ENCODE results near the gene MED27.

Gene MED27

DNA sequence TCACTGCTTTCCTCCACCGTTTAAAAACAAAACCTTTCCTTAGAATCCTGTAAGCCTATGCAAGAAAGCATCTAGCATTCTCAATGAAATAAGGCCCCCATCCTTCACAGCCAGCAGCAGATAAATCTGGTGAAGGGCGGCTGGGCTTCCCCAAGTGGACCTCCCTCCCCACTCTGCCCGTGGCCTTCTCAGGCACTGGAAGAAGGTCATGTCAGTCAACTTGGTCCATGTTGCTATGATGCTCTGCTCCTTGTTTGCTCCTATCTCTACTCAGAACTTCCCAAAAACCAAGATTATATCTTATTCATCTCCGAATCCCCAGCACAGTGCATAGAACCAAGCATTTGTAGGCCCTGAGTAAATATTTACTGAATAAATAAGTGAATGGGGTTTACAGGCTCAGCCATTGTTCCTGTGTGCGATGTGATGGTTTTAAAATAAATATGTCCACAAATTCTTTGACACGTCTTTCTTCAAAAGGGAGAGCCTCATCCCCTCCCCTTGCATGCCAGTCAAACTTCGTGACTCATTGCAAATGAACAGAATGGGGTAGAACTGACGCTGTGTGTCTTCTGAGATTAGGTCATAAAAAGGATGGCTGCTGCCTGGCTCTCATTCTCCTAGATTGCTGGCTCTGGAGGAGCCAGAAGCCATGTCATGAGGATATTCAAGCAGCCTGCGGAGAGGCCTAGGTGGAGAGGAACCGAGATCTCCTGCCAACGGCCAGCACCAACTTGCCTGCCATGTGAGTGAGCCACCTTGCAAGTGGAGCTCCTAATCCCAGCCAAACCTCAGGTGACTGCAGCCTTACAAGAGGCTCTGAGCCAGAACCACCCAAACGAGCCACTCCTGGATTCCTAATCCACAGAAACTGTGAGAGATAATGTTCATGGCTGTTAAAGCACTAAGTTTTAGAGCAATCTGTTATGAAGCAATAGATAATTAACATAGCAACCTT, 70.5 kb downstream of the MED27 start:
- H3K9me3 ChIP-seq: no peaks in the 10 kb centered on the region
- no peaks in the 10 kb centered on the region for H3K27me3 ChIP-seq
- no peak for TF ChIP-seq CTCF (IDR thresholded peaks at IDR 0.05; ENCODE audit: low read depth, low read length)
- H3K4me1 ChIP-seq: peaks cover 9% of the 10 kb centered on the region
- H3K36me3 ChIP-seq: no peaks in the 10 kb centered on the region; the same call in 1 of the 2 replicates
- DNase-seq: no peak
- H3K4me3 ChIP-seq (ENCODE audit: low read depth, low read length): no peak overlapping the region

GRCh38 chr9:132008184-132008803, 71.4 kb downstream of the MED27 start:
- no peak overlapping the region for H3K4me3 ChIP-seq (ENCODE audit: low read depth, low read length)
- no peaks in the 10 kb centered on the region for H3K27me3 ChIP-seq
- no peaks in the 10 kb centered on the region; the same call in 1 of the 2 replicates for H3K36me3 ChIP-seq
- DNase-seq: no peak
- peaks cover 16% of the 10 kb centered on the region for H3K4me1 ChIP-seq
- TF ChIP-seq CTCF (IDR thresholded peaks at IDR 0.05; ENCODE audit: low read depth, low read length): no peak
- H3K9me3 ChIP-seq: no peaks in the 10 kb centered on the region

GRCh38 chr9:132007371-132008025, 72.2 kb downstream of the MED27 start:
- H3K36me3 ChIP-seq: no peaks in the 10 kb centered on the region
- H3K9me3 ChIP-seq: no peaks in the 10 kb centered on the region
- no peak for DNase-seq
- no peak overlapping the region for H3K4me3 ChIP-seq (ENCODE audit: low read depth, low read length)
- no peak for TF ChIP-seq CTCF (IDR thresholded peaks at IDR 0.05; ENCODE audit: low read depth, low read length)
- no peaks in the 10 kb centered on the region for H3K27me3 ChIP-seq
- peaks cover 19% of the 10 kb centered on the region for H3K4me1 ChIP-seq

DNA sequence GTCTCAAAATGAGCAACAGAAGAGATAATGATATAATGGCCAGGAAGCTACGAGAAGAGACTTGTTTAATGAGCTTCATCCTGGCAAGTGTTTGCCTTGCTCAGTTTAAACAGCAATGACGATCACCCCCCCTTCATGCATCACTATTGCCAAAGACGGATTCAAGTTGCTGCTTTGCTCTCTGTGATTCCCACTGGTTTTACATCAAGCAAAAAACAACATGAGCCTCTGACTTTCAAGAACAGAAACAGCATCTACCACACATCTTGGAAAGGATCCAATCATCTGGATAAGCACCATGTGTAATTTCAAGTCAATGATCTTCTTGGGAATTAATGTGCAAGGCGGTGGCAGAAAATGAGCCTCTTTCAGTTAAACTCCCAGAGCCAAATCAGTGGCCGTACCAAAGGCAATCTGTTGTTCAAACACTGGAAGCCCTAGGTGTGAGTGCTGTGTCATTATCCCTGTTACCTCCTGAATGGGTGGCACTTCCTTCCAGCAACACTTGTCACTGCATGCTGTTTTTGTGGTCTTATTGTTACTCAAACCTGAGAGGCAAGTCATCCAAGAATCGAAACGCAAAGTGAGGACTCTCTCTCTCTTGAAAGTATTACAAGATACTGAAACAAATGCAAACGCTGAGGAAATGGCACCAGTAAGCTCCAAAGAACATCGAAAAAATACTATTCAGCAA, 72.8 kb downstream of the MED27 start:
- DNase-seq: no peak
- no peaks in the 10 kb centered on the region for H3K9me3 ChIP-seq
- no peaks in the 10 kb centered on the region for H3K36me3 ChIP-seq
- H3K4me1 ChIP-seq: peaks cover 23% of the 10 kb centered on the region
- TF ChIP-seq CTCF (IDR thresholded peaks at IDR 0.05; ENCODE audit: low read depth, low read length): no peak
- no peak overlapping the region for H3K4me3 ChIP-seq (ENCODE audit: low read depth, low read length)
- no peaks in the 10 kb centered on the region for H3K27me3 ChIP-seq

- no peak overlapping the region for H3K4me3 ChIP-seq (ENCODE audit: low read depth, low read length)
- no peak for DNase-seq
- TF ChIP-seq CTCF (IDR thresholded peaks at IDR 0.05; ENCODE audit: low read depth, low read length): no peak
- no peaks in the 10 kb centered on the region for H3K36me3 ChIP-seq
- no peaks in the 10 kb centered on the region for H3K27me3 ChIP-seq
- peaks cover 25% of the 10 kb centered on the region for H3K4me1 ChIP-seq
- H3K9me3 ChIP-seq: no peaks in the 10 kb centered on the region
These were observed 73.8 kb downstream of the MED27 start for GRCh38 chr9:132005899-132006298.

All from BE2C (cell line).